ENCODE results near the gene ERMP1.
"Not testable (repeated sequence)": the region's sequence is repeated elsewhere in the genome, so short reads cannot be mapped to it uniquely, and the experiment has no call there.

Gene ERMP1, protein sequence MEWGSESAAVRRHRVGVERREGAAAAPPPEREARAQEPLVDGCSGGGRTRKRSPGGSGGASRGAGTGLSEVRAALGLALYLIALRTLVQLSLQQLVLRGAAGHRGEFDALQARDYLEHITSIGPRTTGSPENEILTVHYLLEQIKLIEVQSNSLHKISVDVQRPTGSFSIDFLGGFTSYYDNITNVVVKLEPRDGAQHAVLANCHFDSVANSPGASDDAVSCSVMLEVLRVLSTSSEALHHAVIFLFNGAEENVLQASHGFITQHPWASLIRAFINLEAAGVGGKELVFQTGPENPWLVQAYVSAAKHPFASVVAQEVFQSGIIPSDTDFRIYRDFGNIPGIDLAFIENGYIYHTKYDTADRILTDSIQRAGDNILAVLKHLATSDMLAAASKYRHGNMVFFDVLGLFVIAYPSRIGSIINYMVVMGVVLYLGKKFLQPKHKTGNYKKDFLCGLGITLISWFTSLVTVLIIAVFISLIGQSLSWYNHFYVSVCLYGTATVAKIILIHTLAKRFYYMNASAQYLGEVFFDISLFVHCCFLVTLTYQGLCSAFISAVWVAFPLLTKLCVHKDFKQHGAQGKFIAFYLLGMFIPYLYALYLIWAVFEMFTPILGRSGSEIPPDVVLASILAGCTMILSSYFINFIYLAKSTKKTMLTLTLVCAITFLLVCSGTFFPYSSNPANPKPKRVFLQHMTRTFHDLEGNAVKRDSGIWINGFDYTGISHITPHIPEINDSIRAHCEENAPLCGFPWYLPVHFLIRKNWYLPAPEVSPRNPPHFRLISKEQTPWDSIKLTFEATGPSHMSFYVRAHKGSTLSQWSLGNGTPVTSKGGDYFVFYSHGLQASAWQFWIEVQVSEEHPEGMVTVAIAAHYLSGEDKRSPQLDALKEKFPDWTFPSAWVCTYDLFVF

DNA sequence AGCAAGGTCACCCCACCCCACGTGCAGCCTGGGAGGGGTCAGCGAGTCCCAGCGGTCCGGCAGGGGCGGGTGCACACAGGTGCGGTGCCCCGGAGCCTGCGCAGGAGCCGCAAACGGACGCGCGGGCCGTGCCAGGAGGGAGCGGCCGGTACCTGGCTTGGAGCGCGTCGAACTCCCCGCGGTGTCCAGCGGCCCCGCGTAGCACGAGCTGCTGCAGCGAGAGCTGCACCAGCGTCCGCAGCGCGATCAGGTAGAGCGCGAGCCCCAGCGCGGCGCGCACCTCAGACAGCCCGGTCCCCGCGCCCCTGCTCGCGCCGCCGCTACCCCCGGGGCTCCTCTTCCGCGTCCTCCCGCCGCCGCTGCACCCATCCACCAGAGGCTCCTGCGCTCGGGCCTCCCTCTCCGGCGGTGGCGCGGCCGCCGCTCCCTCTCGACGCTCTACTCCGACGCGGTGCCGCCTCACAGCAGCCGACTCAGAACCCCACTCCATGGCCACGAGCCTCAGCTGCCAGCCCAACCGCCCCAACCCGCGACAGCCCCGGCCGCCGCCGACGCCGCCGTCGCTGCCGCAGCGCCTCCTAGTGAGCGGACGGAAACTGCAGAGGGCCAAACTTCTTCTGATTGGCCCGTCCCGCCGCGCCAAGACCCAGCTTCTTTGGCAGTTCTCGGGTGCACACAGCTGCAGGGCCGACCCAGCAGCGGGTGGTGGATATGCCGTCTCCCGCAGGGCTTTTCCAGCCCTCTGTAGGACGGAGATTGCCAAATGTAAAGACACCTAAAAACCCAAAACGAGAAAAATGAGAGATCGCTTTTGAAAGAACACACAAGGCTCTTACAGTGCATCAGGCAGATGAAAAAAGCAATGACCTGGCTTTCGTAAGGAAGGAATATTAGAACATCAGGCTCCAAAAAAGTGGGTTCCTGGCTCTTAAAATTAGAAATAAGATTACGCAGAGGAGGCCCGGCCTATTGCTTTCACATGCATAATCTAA lies at the start of gene ERMP1:
Gene ERMP1 (minus strand): TSS at position 580 of the 992 bp plus-strand sequence. CDS start 90 bp downstream, at position 490.
- DNase-seq (ENCODE audit: low read depth in 2 of 2) = peak; percentile 89 to 90

DNA sequence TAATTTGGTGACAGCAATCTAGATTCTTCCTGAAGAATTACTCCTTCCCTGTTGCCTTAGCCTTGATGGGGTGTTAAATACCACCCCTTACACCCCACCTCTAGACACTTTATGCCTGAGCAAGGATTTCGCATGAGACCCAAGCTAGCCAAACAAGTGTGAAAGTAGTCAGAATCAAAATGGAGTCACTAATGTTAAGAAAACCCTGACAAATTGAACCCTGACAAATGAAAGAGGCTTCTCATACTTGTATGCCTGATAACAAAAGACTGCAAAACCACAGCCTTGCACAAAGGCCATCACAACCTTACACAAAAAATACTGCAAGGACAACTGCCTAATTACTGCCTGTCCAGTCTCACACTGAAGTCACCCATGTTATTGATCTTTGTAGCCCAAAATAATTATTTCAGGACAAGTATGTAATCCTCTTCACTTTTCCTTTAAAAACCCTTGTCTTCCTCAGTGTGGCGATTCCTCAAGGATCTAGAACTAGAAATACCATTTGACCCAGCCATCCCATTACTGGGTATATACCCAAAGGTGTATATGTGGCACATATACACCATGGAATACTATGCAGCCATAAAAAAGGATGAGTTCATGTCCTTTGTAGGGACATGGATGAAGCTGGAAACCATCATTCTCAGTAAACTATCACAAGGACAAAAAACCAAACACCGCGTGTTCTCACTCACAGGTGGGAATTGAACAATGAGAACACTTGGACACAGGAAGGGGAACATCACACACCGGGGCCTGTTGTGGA lies 49.5 kb upstream of the ERMP1 start:
- DNase-seq (ENCODE audit: low read depth in 2 of 2) = not testable (repeated sequence)

DNA sequence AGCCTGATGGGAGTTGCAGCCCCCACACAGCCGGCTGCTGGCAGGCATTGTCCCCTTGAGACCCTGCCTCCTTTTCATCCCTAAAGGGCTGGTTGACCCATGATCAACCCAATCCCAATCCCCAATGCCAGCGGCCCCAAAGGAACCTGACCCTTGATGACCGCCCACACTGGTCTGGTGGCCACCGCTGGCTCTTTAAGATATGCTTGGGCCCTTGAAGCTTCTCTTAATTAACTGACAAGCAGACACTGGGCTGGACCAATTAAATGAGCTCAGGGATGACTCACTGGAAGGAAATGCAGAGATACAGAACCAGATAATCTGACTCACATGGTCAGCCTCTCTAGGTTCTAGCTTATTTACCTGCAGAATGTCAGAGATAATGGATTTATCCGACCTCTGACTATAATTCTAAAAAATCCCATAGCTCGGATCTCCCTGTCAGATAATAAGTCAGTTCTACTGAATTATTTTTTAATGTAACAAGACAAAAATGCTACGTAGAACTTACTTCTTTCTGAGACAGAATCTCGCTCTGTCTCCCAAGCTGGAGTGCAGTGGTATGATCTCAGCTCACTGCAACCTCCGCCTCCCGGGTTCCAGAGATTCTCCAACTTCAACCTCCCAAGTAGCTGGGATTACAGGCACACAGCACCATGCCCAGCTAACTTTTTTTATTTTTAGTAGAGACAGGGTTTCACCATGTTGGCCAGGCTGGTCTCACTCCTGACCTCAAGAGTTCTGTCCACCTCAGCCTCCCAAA lies 46.7 kb upstream of the ERMP1 start:
- no peak for DNase-seq (ENCODE audit: low read depth in 2 of 2)

DNA sequence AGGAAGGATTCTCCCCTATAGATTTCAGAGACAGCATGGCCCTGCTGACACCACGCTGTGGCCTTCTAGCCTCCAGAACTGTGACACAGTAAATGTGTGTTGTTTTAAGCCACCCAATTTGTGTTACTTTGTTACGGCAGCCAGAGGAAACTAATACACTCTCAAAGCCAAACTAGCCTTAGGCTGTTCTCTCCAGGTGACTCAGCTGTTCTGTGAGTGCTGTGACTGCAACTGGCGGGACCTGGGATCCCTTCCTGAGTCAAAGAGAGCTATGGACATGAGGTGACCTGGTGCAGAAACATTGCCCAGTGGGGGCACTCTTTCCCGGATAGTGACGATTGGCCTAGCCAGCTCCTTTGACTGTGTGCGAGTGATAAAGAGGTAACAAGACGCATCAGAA lies 43.8 kb upstream of the ERMP1 start:
- DNase-seq (ENCODE audit: low read depth in 2 of 2) = no peak

DNA sequence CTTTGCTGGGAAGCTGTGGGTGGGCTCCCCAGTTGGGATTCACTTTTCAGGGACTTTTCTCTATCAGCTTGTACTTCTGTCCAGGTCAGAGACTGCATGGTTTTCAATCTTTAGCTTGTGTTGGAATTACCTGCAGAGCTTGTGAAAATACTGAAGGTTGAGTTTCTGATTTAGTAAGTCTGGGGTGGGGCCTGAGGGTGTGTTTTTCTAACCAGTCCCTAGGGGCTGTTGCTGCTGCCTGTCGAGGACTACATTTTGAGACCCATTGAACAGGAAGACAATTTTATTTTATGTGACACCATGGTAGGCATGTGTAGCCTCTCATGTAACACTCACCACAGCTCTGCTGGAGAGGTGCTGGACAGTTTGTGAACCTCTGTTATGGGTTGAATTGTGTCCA lies 43.1 kb upstream of the ERMP1 start:
- DNase-seq (ENCODE audit: low read depth in 2 of 2) = no peak

DNA sequence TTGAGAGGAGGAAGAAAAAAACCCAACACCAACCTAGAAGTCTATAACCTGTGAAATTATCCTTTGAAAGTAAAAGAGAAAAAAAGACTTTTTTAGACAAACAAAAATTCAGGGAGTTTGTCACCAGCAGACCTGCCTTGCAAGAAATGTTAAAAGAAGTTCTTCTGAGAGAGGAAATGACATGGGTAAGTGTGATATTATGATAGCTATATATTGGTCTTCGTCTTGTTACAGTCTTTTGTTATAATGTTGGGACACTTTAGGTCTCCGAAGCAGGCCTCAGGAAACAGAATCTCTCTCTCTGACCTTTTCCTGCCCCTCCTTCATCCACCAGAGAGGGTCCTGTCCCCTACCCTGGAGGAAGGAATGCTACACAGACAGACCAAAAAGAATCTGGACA lies 41.1 kb upstream of the ERMP1 start:
- DNase-seq (ENCODE audit: low read depth in 2 of 2) = no peak

DNA sequence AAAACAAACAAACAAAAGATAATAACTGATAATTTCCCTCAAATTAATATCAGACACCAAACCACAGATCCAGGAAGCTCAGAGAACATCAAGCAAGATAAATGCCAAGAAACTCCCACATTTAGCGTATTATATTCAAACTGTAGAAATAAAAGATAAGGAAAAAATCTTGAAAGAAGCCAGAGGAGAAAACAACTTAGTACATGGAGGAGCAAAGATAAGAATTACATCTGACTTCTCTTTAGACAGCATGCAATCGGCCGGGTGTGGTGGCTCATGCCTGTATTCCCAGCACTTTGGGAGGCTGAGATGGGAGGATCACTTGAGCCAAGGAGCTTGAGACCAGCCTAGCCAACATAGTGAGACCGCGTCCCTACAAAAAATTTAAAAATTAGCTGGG lies 40.5 kb upstream of the ERMP1 start:
- DNase-seq (ENCODE audit: low read depth in 2 of 2) = no peak

DNA sequence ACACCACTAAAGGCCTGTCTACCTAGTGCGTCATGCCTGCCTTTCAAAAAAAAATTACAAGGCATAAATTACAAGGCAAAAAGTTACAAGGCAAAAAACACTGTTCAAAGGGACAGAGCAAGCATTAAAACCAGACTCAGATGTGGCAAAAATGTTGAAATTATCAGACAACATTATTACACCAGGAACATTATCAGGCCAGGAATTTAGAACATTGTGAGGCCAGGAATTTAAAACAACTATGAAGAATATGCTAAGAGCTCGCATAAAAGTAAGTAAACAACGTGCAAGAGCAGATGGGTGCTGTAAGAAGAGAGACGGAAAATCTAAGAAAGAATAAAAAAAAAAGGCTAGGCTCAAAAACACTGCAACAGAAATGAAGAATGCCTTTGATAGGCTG lies 39.6 kb upstream of the ERMP1 start:
- no peak for DNase-seq (ENCODE audit: low read depth in 2 of 2)

DNA sequence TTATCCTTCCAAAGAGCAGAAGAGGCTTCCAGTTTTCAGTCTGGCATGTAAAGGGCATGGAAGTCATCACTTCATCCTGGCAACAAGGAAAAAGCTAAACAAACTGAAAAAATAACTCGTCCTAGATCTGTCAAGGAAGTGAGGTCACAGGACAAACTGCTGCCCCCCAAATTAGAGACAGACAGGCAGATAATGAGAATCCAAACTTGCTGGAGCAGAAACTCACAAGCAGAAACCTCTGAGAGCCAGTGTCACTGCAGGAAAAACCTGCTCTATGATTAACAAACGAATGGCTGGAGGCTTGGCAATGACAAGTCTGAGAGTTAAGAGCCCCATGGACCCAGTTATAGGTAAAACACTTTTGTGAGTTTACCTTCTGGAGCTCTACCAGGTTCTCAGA lies 38.9 kb upstream of the ERMP1 start:
- DNase-seq (ENCODE audit: low read depth in 2 of 2) = no peak

DNA sequence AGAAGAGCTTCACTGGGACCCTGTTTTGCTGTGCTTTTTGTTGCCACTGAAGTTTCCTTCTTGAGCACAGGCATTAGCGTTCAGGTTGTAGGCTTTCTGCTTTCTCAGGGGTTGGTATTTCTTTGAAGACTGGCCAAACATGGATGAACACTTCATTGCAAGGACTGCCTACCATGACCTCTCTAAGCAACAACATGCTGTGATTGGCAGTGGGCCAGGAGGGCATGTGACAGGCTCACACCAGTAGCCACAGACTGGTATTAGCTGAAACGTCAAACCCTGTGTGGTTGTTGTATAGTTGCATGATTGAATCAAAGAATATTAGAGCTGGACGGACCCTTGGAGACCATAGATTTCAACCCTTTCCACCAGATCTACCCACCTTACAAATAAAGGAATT lies 37.8 kb upstream of the ERMP1 start:
- no peak for DNase-seq (ENCODE audit: low read depth in 2 of 2)

DNA sequence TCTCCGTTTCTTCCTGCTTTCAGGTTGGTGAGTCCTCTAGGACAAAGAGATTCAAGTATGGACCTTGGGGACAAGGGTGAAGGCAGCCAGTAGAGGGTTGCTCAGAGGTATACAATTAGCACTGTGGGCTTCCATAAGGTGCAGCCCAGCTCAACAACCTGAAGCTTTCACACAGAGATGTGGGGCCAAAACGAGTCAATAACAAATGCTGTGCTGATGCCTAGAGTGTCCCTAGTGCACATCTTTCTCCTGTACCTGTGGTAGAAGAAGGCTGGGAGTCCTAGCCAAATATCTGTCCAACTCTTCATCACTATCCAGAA lies 37.1 kb upstream of the ERMP1 start:
- no peak for DNase-seq (ENCODE audit: low read depth in 2 of 2)

DNA sequence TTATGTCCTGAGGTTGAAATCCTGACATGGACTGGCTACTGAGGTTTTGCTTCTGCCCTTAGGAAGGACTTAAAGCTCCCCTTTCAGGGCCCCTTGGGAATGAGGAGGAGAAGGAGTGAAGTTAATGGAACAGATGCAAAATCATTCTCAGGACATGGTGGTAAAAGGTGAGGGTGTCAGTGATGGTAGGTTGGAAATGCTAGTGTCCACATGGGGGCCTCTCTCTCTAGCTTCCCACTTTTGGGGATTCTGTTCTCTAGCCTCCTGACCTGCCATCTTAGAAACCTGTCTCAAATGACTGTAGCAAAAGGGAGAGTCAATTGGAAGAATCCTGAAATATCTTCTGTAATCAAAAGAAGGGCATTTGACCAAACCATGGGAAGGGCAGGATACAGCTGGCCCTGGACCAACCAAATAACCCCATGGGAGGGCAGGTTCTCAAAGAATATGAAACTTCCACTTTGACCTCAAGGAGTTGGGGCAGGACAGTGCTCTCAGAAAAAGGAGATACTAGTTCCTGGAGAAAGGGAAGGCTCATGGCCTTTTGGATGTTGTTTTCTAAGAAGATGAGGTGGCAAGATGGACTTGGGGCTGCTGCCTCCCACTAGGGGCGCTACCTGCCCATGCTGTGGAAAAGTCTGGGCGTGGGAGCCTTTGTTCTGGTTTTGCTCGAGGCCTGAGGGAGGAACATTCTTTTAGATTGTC lies 36.5 kb upstream of the ERMP1 start:
- peak in 1 of 2 donors; percentile 7 for DNase-seq (ENCODE audit: low read depth in 2 of 2)

DNA sequence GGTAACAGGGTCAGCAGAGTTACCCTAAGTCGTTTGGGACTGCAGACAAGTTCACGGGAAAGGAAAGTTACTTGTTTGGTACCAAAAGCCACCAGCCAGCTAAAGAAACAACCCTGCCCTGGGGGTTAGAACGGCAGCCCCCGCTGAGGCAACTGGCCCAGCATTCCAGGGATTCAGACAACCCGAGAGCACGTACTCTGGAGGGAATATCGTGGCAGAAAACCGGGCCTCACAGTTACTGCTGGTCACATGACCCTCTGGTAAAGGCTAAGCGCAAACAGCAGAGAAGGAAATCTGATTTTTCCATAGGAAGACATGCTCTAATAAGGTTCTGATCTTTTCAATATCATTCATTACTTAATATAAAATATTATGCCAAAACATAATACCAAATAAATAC lies 35.3 kb upstream of the ERMP1 start:
- DNase-seq (ENCODE audit: low read depth in 2 of 2) = no peak

DNA sequence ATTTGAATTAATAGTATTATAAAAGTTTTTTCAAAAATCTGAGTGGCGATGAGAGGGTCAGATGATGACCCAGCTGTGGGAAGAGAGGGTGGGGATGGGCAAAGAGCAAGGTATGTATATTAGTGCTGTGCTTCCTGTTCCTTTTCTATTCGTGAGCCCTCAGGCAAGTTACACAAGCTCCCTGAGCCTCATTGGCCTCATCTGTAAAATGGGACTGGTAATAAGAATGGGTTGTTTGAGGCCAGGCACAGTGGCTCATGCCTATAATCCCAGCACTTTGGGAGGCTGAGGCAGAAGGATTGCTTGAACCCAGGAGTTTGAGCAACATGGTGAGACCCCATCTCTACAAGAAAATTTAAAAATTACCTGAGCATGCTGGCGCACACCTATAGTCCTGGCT lies 33.8 kb upstream of the ERMP1 start:
- no peak for DNase-seq (ENCODE audit: low read depth in 2 of 2)

DNA sequence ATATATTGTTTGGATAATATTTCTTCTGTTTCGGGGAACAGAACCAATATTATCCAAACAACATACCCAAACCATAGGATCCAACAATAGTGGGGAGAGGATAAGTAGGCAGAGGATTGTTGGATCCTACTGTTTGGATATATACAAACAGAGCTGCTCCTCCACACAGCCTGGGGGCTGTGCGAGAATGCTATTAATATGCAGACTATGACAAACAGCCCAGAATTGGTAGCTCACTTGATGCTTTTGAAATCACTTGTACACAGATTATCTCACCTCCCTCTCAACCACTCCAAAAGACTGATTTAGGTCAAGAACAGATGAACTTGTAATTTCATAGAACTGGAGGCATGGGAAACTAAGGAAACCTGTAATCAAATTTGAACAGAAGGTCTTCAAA lies 33.4 kb upstream of the ERMP1 start:
- no peak for DNase-seq (ENCODE audit: low read depth in 2 of 2)

DNA sequence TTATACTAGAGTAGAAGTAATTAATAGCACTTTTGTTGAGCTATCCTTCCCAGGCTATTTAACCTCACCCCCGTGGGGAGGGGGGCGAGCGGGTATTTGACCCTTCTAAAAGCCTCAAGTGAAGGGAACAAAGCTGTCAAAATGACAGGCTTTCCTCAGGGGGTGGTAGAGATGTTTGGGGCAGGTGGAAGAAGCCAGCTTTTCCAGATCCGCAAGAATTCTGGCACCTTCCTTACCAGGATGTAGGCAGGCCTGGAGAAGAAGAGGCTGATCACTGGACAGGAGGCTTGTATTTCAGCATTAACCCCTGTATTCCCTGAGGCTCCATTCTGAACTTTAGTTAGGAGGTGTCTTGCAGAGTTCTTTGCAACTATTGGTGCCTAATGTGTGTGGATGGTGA lies 31.5 kb upstream of the ERMP1 start:
- DNase-seq (ENCODE audit: low read depth in 2 of 2) = no peak

DNA sequence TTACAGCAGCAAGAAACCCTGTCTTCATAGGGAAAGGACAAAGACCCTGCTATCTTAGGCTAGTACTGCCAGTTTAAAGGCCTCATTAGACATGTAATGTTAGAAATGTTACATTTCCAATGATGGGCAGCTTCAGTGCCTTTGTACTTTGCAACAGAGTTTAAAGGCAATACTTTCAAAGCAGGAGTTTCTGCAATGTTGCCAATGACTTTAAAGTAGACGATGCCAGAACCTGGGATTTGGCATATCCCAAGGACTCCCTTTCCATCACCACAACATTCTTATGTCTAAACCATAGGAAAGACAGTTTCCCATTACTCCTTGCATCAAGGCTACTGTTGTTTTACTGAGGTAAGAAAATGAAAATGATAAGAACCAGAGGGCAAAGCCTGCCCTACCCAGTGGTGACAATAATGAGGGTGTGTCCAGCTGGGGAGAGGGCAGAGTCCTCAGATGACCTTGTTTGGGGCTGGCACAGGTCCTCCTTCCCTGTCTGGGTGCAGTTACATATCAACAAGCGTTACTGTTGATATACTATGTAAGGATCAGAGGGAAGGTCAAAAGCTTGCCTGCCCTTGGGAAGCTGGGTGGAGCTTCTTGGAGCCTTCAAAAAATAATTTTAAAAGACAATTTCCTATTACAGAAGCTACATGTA lies 30.3 kb upstream of the ERMP1 start:
- no peak for DNase-seq (ENCODE audit: low read depth in 2 of 2)

DNA sequence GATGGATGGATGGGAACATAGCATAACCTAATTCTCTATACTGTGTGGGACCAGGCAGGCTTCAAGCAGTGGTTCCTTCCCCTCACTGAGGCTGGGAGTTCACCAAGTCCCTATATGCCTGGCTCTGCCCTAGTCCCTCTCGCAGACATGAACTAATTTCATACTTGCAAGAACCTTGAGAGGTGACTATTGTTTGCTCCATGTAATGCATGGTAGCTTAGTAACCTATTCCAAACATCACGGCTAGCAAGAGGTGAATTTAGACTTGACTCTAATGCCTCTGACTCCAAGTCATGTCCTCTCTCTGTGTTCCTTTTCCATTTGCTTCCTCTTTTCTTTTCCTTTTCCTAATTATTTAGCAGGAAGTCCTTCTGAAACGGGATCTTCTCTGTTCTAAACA lies 25.9 kb upstream of the ERMP1 start:
- DNase-seq (ENCODE audit: low read depth in 2 of 2) = no peak

DNA sequence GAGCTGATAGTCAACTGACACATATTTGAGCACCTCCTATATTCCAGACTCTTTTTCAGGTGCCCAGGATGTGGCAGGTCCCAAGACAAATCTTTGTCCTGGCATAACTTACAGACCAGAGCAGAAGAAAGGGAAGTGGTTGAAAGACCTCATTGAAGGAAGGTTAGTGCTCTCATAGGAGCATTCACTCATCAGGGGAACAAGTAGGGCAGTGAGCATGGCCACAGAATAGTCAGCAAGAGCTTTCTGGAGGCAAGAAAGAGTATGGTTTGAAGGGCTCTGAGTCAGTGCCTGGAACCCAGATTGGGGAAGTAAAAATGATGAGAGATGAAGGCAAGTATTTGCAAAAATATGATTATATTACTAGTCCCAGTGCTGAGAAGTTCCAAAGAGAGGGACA lies 25.0 kb upstream of the ERMP1 start:
- DNase-seq (ENCODE audit: low read depth in 2 of 2) = no peak
